GM18520 (cell line): ENCODE data around the gene CNTROB.
"Not testable (repeated sequence)": the region's sequence is repeated elsewhere in the genome, so short reads cannot be mapped to it uniquely, and the experiment has no call there.

Source experiments
- ATAC-seq: cut with Tn5 transposase; IDR thresholded peaks from one replicate; pipeline ENCODE4 v1.9.1; 2021; ENCODE audit not compliant: unreplicated experiment

CNTROB gene

GRCh38 chr17:7944326-7944725 lies 12.3 kb downstream of the CNTROB start:
- no peak for ATAC-seq

GRCh38 chr17:7945651-7946050 lies 13.6 kb downstream of the CNTROB start:
- ATAC-seq: no peak

- ATAC-seq: no peak
These were observed 14.4 kb downstream of the CNTROB start for GRCh38 chr17:7946441-7946840.

- ATAC-seq: no peak
These were observed 15.6 kb downstream of the CNTROB start for GRCh38 chr17:7947651-7948050.

GRCh38 chr17:7950578-7950977 lies 18.6 kb downstream of the CNTROB start:
- ATAC-seq: no peak

- ATAC-seq: no peak
These were observed 19.3 kb downstream of the CNTROB start for GRCh38 chr17:7951143-7951792.

- ATAC-seq: not testable (repeated sequence)
These were observed 21.3 kb downstream of the CNTROB start for GRCh38 chr17:7953266-7953665.

- no peak for ATAC-seq
These were observed 23.6 kb downstream of the CNTROB start for GRCh38 chr17:7955414-7956227.

GRCh38 chr17:7956228-7956965 lies 24.4 kb downstream of the CNTROB start:
- ATAC-seq: no peak

GRCh38 chr17:7959503-7960253 lies 27.7 kb downstream of the CNTROB start:
- ATAC-seq: no peak

- ATAC-seq: no peak
These were observed 29.4 kb downstream of the CNTROB start for GRCh38 chr17:7961421-7961820.

- no peak for ATAC-seq
These were observed 35.7 kb downstream of the CNTROB start for GRCh38 chr17:7967751-7968150.

GRCh38 chr17:7969433-7969832 lies 37.4 kb downstream of the CNTROB start:
- no peak for ATAC-seq

- no peak for ATAC-seq
These were observed 39.6 kb downstream of the CNTROB start for GRCh38 chr17:7971651-7972050.

- ATAC-seq: no peak
These were observed 40.3 kb downstream of the CNTROB start for GRCh38 chr17:7972131-7972785.

- ATAC-seq: no peak
These were observed 42.7 kb downstream of the CNTROB start for GRCh38 chr17:7974638-7975131.

GRCh38 chr17:7977039-7977438 lies 45.0 kb downstream of the CNTROB start:
- ATAC-seq: no peak

- ATAC-seq: no peak
These were observed 45.8 kb downstream of the CNTROB start for GRCh38 chr17:7977805-7978204.

GRCh38 chr17:7982173-7982572 lies 50.2 kb downstream of the CNTROB start:
- no peak for ATAC-seq

GRCh38 chr17:7982666-7983065 lies 50.7 kb downstream of the CNTROB start:
- ATAC-seq: no peak
